ENCODE results near the gene CARMIL1.

- TF ChIP-seq CTCF (IDR thresholded peaks at IDR 0.05 in 8 of 11, conservative IDR thresholded peaks at IDR 0.05 in 3 of 11) (no peak), POLR2A (IDR thresholded peaks at IDR 0.05) (no peak)
Observed at GRCh38 chr6:25267662-25268061, 11.5 kb upstream of the CARMIL1 start.

Measured in spleen (tissue), 7 donors.